Activated T-cell treated with anti-CD3 and anti-CD28 coated beads, Interleukin-2, amount 50 U/mL, for 24 hours (primary cell): ENCODE data around the gene SRD5A3.

ENCODE experiments used
- DNase-seq: peaks from one replicate; pipeline ENCODE4 v3.0.0-alpha.2; 2020
- H3K27ac Mint-ChIP-seq: 2 replicates; pipeline ENCODE4 v1.8.0; 2020; ENCODE audit warnings: mild to moderate bottlenecking, mixed read lengths
- H3K27me3 Mint-ChIP-seq: 2 replicates; pipeline ENCODE4 v1.8.0; 2020; ENCODE audit warnings: mixed read lengths
- H3K36me3 Mint-ChIP-seq: 2 replicates; pipeline ENCODE4 v1.8.0; 2020; ENCODE audit warnings: low read depth, mixed read lengths
- H3K4me1 Mint-ChIP-seq: 2 replicates; pipeline ENCODE4 v1.8.0; 2020; ENCODE audit warnings: low read depth, mixed read lengths
- H3K4me3 Mint-ChIP-seq: 2 replicates; pipeline ENCODE4 v1.8.0; 2020; ENCODE audit warnings: mild to moderate bottlenecking, moderate library complexity, mixed read lengths
- H3K9me3 Mint-ChIP-seq: 2 replicates; pipeline ENCODE4 v1.8.0; 2020; ENCODE audit warnings: mixed read lengths

The SRD5A3 gene

DNA sequence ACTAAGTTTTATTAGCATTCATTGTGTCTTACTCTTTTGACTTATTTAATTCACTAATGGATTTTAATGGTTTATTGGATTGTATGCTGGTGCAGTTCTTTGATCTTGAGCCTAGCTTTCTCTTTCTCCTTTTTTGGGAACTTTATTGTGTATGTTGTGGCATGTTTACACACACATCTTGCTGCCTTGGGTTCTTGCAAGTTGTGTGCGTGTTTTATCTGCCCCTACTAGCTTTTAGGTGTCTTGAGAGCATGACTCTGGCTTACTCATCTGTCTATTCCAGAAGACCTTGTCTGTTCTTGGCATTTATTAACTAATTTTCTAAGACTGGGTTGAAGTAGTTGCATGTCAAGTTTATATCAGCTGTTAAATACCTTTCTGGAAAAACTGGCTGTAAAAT lies 52.4 kb downstream of the SRD5A3 start:
- peaks cover 46% of the 10 kb centered on the region for H3K4me1 Mint-ChIP-seq
- peaks cover 51% of the 10 kb centered on the region for H3K36me3 Mint-ChIP-seq
- no peak for DNase-seq
- no peaks in the 10 kb centered on the region for H3K27me3 Mint-ChIP-seq
- H3K4me3 Mint-ChIP-seq = peak overlapping the region; percentile 91
- peak overlapping the region; percentile 88 for H3K27ac Mint-ChIP-seq
- no peaks in the 10 kb centered on the region for H3K9me3 Mint-ChIP-seq

DNA sequence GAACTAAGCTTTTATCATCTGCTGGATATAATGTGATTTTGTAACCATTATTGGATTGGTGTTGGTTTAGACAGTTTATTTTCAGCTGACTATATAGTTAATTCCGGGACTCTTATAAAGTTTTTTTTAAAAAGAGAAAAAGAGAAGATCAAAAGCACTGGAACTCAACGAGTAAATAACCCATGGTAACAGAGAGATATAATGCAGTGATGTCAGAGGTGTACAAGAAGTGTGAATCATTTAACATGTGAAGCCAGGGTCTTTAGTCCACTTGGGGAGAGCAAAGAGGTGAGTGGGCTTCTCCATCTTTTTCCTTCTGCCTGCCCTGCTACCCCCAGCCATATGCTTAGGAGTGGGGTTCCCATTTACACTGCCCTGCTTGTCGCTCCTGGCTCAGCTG lies 52.9 kb downstream of the SRD5A3 start:
- Mint-ChIP-seq H3K4me3 (peak overlapping the region; percentile 91), H3K9me3 (no peaks in the 10 kb centered on the region), H3K36me3 (peaks cover 56% of the 10 kb centered on the region), H3K27ac (no peak overlapping the region), H3K27me3 (no peaks in the 10 kb centered on the region), H3K4me1 (peaks cover 51% of the 10 kb centered on the region)
- no peak for DNase-seq

DNA sequence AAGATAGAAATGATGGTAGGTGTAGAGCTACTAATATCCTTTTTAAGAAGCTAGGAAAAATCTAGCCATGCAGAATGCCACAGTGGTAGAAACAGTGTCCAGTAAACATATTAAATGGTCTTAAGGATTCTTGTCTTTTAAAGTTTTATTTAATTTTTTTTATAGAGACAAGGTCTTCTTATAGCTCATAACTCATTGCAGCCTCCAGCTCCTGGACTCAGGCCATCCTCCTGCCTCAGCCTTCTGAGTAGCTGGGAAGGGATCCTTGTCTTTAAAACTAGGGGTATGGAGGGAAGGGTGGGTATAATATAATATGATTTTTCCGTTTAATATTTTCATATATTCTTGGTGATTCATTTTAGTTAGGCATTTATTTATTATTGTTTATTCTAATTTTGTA lies 53.5 kb downstream of the SRD5A3 start:
- H3K27ac Mint-ChIP-seq = no peak overlapping the region
- H3K36me3 Mint-ChIP-seq = peaks cover 61% of the 10 kb centered on the region
- H3K4me1 Mint-ChIP-seq = peaks cover 49% of the 10 kb centered on the region
- no peak for DNase-seq
- peak overlapping the region; percentile 91 for H3K4me3 Mint-ChIP-seq
- no peaks in the 10 kb centered on the region for H3K27me3 Mint-ChIP-seq
- H3K9me3 Mint-ChIP-seq = no peaks in the 10 kb centered on the region

DNA sequence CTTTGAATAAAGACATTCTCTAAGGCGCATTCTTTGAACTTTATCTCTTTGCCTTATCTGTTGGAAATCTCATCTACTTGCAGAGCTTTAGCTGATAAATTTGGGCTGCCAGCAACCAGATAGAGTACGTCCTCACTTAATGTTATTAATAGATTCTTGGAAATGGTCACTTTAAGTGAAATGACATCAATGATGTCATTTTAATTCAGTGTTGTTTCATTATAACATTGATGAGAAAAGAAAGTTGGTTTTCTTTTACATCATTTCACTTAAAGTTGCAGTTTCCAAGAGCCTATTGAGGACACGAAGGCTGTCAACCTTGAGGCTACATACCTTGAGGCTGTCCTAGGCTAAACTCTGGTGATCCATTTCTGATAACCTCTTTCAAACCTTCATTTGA lies 59.0 kb downstream of the SRD5A3 start:
- no peak overlapping the region for H3K27ac Mint-ChIP-seq

DNA sequence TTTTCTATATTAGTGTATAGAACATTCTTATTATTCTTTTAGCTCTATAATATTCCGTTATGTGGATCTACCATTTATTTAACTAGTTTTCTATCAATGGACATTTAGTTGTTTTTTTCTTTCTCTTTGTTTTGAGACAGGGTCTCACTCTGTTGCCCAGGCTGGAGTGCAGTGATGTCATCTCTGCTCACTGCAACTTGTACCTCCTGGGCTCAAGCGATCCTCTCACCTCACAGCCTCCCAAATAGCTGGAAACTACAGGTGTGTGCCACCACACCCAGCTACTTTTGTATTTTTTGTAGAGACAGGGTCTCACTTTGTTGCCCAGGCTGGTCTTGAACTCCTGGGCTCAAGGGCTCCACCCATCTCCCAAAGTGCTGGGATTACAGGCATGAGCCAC lies 60.5 kb downstream of the SRD5A3 start:
- H3K27me3 Mint-ChIP-seq = no peaks in the 10 kb centered on the region
- H3K9me3 Mint-ChIP-seq = no peaks in the 10 kb centered on the region
- DNase-seq = no peak
- H3K36me3 Mint-ChIP-seq = peaks cover 78% of the 10 kb centered on the region
- H3K27ac Mint-ChIP-seq = no peak overlapping the region
- no peak overlapping the region for H3K4me3 Mint-ChIP-seq
- peaks cover 53% of the 10 kb centered on the region for H3K4me1 Mint-ChIP-seq

More for the DNA sequence above, 59.0 kb downstream of the SRD5A3 start:
- Mint-ChIP-seq H3K27me3 (no peaks in the 10 kb centered on the region), H3K4me3 (no peak overlapping the region), H3K4me1 (peaks cover 60% of the 10 kb centered on the region), H3K36me3 (peaks cover 76% of the 10 kb centered on the region), H3K9me3 (no peaks in the 10 kb centered on the region)
- no peak for DNase-seq

DNA sequence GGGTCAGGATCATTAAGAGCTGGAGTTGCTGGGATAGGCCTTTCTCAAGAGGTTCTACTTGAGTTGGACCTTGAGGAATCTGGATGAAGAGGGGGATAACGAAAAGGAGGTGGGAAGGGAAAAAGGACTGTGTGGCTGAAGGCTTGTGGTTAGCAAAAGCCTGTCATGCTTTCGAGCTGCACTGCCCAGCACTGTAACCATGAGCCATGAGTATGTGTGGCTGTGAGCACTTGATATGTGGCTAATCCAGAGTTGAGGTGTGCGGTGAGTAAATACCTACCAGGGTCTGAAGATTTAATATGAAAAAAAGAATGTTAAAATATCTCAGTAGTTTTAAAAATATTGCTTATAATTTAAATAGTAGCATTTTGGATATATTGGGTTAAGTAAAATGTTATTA lies 61.1 kb downstream of the SRD5A3 start:
- no peak overlapping the region for H3K4me3 Mint-ChIP-seq
- H3K36me3 Mint-ChIP-seq = peaks cover 84% of the 10 kb centered on the region
- no peaks in the 10 kb centered on the region for H3K9me3 Mint-ChIP-seq
- peak overlapping the region; percentile 71 for H3K27ac Mint-ChIP-seq
- DNase-seq = no peak
- peaks cover 57% of the 10 kb centered on the region for H3K4me1 Mint-ChIP-seq
- H3K27me3 Mint-ChIP-seq = no peaks in the 10 kb centered on the region

DNA sequence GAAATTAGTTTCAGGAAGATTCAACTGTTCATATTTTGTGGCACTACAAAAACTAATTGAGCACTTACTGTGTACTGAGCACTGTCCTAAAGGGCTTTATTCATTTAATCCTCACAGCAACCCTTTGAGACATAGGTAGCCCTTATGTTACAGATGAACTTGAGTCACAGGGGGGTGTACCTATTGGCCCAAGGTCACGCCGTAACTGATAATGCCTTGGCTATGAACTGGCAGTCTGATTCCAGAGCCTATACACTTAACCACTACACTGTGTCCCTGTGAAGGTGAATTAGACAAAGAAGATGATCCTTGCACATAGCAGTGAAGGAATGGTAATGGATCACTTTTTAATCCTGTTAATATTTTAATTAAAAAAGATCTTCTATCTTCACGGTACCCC lies 61.7 kb downstream of the SRD5A3 start:
- H3K27ac Mint-ChIP-seq = no peak overlapping the region
- DNase-seq = no peak
- peaks cover 88% of the 10 kb centered on the region for H3K36me3 Mint-ChIP-seq
- H3K4me3 Mint-ChIP-seq = no peak overlapping the region
- no peaks in the 10 kb centered on the region for H3K27me3 Mint-ChIP-seq
- H3K4me1 Mint-ChIP-seq = peaks cover 57% of the 10 kb centered on the region
- no peaks in the 10 kb centered on the region for H3K9me3 Mint-ChIP-seq

DNA sequence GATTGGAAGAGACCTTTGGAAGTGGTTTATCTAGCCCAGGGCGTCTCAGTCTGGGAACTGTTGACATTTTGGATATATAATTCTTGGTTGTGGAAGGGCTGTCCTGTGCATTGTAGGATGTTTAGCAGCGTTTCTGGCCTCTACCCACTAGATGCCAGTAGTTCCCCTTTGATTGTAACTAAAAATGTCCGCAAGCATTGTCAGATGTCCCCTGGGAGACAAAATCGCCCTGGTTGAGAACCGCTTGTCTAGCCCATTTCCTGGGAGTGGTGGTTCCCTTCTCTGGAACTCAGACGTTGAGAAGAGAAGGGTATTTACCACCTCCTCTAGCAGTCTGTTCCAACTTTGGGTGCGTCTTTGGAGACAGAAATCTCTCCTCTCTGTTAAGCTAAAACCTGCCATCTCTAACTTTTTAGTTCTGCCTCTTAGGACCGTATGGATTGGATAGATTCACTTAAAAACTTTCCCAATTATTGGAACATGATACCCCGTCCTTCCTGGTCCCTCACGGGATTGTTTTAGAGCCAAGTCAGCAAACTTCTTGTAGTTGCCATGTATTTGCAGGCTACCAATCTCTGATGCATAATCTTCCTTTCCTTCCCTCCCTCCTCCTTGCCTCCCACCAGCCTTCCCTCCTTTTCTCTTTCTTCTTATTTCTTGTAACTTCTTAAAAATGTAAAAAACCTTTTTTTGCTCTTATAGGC lies 63.6 kb downstream of the SRD5A3 start:
- no peak for DNase-seq
- Mint-ChIP-seq H3K27me3 (no peaks in the 10 kb centered on the region), H3K9me3 (no peaks in the 10 kb centered on the region), H3K4me1 (peaks cover 47% of the 10 kb centered on the region), H3K27ac (peak overlapping the region; percentile 64), H3K36me3 (peaks cover 83% of the 10 kb centered on the region), H3K4me3 (no peak overlapping the region)

DNA sequence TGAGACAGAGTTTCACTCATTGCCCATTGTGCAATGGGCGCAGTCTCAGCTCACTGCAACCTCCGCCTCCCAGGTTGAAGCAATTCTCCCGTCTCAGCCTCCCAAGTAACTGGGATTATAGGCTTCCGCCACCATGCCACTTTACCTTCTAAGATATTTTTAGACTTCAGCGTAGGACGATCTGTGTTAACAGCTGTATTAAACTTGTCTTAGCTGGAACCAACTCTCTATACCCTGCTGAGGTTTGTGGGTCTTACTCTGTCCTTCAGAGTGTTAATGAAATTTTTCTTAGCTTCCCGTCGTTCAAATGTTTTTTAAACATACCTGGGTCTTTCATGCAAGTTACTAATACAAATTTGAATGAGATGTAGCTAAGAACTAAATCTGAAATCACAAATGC lies 64.4 kb downstream of the SRD5A3 start:
- no peaks in the 10 kb centered on the region for H3K27me3 Mint-ChIP-seq
- H3K36me3 Mint-ChIP-seq = peaks cover 83% of the 10 kb centered on the region
- DNase-seq = no peak
- H3K27ac Mint-ChIP-seq = no peak overlapping the region
- no peaks in the 10 kb centered on the region for H3K9me3 Mint-ChIP-seq
- H3K4me3 Mint-ChIP-seq = no peak overlapping the region
- H3K4me1 Mint-ChIP-seq = peaks cover 39% of the 10 kb centered on the region

DNA sequence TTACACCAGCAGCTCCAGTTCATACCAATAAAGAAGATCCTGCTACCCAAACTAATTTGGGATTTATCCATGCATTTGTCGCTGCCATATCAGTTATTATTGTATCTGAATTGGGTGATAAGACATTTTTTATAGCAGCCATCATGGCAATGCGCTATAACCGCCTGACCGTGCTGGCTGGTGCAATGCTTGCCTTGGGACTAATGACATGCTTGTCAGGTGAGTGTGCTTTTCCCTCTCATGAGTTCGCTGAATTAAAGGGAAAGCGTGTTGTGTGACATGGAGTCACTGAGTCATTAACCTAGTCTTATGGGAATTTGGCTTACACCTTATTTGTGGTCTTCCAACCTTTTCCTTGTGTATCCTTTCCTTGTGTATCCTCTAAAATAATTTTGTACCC lies 65.6 kb downstream of the SRD5A3 start:
- Mint-ChIP-seq H3K36me3 (peaks cover 81% of the 10 kb centered on the region), H3K9me3 (no peaks in the 10 kb centered on the region), H3K4me1 (peaks cover 29% of the 10 kb centered on the region), H3K4me3 (no peak overlapping the region), H3K27ac (no peak overlapping the region), H3K27me3 (no peaks in the 10 kb centered on the region)
- DNase-seq = no peak

DNA sequence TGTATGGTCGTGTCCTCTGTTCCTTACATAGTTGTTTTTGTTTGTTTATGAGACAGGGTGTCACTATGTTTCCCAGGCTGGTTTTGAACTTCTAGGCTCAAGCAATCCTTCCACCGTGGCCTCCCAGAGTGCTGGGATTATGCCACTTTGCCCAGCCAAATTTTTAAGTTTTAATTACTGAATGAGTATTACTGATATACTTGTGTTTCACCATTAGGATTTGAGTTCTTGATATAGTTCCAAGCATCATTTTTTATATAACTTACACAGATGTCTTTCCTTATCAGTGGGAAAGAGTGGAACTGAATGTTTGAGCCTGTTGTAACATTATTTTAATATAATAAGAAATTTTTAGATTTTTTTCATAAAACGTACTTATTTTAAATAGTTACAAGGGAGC lies 70.1 kb downstream of the SRD5A3 start:
- Mint-ChIP-seq H3K9me3 (no peaks in the 10 kb centered on the region), H3K4me3 (no peak overlapping the region), H3K4me1 (peaks cover 4% of the 10 kb centered on the region), H3K36me3 (peaks cover 83% of the 10 kb centered on the region), H3K27ac (no peak overlapping the region), H3K27me3 (no peaks in the 10 kb centered on the region)
- DNase-seq = no peak
